IMR-90 (cell line): ENCODE data around the gene CTSO. TPM values are rescaled to one million over a fixed set of nuclear protein-coding genes. Genes with fewer than 3 reads are reported as not detected.

Experiments
- ATAC-seq: fragments of 200-7000 bp; cut with Tn5 transposase; 2 replicates; pipeline ENCODE4 v1.9.1; 2020; ENCODE audit warnings: low read depth, mild to moderate bottlenecking, moderate library complexity
- BruUV-seq: library from RNA; stranded (reverse); fragments of 400-500 nt; replicated peaks from 2 replicates; lab custom pipeline; 2021; lab: Mats Ljungman, UMichigan
- CTCF ChIA-PET: fragments of 300-600 bp; formaldehyde crosslinking; extraction: SDS; loops from one replicate; lab custom pipeline; 2021; ENCODE audit warnings: antibody characterized with exemption; lab: Yijun Ruan, JAX
- POLR2A ChIA-PET: fragments of 300-600 bp; sonication (Branson Sonifier 250); formaldehyde crosslinking; loops from one replicate; lab custom pipeline; 2022; ENCODE audit warnings: antibody characterized with exemption; ENCODE audit not compliant: unreplicated experiment; lab: Charles Lee
- DNase-seq: peaks from one replicate; pipeline ENCODE4 v3.0.0; 2013
- H2AFZ ChIP-seq: replicated peaks from 2 replicates; pipeline ENCODE3; 2013; ENCODE audit warnings: low read length, mild to moderate bottlenecking; ENCODE audit not compliant: poor library complexity
- H2AK5ac ChIP-seq: 2 replicates; pipeline ENCODE4 v1.6.1; 2013; ENCODE audit warnings: low read depth, low read length, inconsistent platforms
- H2AK9ac ChIP-seq: replicated peaks from 2 replicates; pipeline ENCODE3; 2013; ENCODE audit warnings: mild to moderate bottlenecking, low read depth, low read length, moderate library complexity; ENCODE audit not compliant: poor library complexity
- H2BK120ac ChIP-seq: 2 replicates; pipeline ENCODE4 v1.6.1; 2013; ENCODE audit warnings: low read depth, low read length, inconsistent platforms
- H2BK15ac ChIP-seq: 3 replicates; pipeline ENCODE4 v1.6.1; 2013; ENCODE audit warnings: low read depth, low read length, inconsistent platforms
- H2BK20ac ChIP-seq: 2 replicates; pipeline ENCODE4 v1.6.1; 2013; ENCODE audit warnings: low read depth, mild to moderate bottlenecking, inconsistent platforms, low read length, moderate library complexity
- H2BK5ac ChIP-seq: 2 replicates; pipeline ENCODE4 v1.6.1; 2013; ENCODE audit warnings: mild to moderate bottlenecking, low read depth, low read length, inconsistent platforms; ENCODE audit not compliant: poor library complexity, severe bottlenecking
- H3K14ac ChIP-seq: replicated peaks from 2 replicates; pipeline ENCODE4 v1.6.1; 2013; ENCODE audit warnings: low read depth, low read length, inconsistent platforms
- H3K18ac ChIP-seq: 2 replicates; pipeline ENCODE4 v1.6.1; 2013; ENCODE audit warnings: low read depth, low read length, control low read depth
- H3K23ac ChIP-seq: 2 replicates; pipeline ENCODE4 v1.6.1; 2013; ENCODE audit warnings: low read depth, low read length, inconsistent platforms
- H3K27ac ChIP-seq: 2 replicates; pipeline ENCODE4 v1.5.1; 2013; ENCODE audit warnings: mild to moderate bottlenecking, control low read depth, low read length; ENCODE audit not compliant: insufficient read depth
- H3K27me3 ChIP-seq: 2 replicates; pipeline ENCODE4 v1.6.1; 2013; ENCODE audit warnings: low read length; ENCODE audit not compliant: control insufficient read depth, insufficient read depth
- H3K36me3 ChIP-seq: 2 replicates; pipeline ENCODE4 v1.6.1; 2013; ENCODE audit warnings: low read length, mixed read lengths; ENCODE audit not compliant: control insufficient read depth, insufficient read depth
- H3K4ac ChIP-seq: 2 replicates; pipeline ENCODE4 v1.6.1; 2013; ENCODE audit warnings: low read depth, low read length, inconsistent platforms
- H3K4me1 ChIP-seq: 2 replicates; pipeline ENCODE4 v1.6.1; 2013; ENCODE audit warnings: low read length, mixed read lengths; ENCODE audit not compliant: control insufficient read depth, insufficient read depth
- H3K4me2 ChIP-seq: 2 replicates; pipeline ENCODE4 v1.6.1; 2013; ENCODE audit warnings: low read depth, mild to moderate bottlenecking, control low read depth, low read length, moderate library complexity
- H3K4me3 ChIP-seq: 2 replicates; pipeline ENCODE4 v1.5.1; 2013; ENCODE audit warnings: low read depth, mild to moderate bottlenecking, control low read depth, low read length, moderate library complexity; ENCODE audit not compliant: insufficient read depth
- H3K56ac ChIP-seq: 2 replicates; pipeline ENCODE4 v1.6.1; 2013; ENCODE audit warnings: low read length, inconsistent platforms; ENCODE audit not compliant: insufficient read depth; ENCODE audit errors: extremely low read depth
- H3K79me1 ChIP-seq, 2 experiments: 2 replicates each; pipeline ENCODE4 v1.6.1; 2013; ENCODE audit warnings: low read length in 2 of 2, inconsistent platforms in 1 of 2, low read depth in 1 of 2
- H3K9ac ChIP-seq: 2 replicates; pipeline ENCODE4 v1.6.1; 2013; ENCODE audit warnings: low read depth, low read length, control low read depth
- H3K9me1 ChIP-seq: 2 replicates; pipeline ENCODE4 v1.6.1; 2013; ENCODE audit warnings: low read length, inconsistent platforms; ENCODE audit not compliant: insufficient read depth
- H3K9me3 ChIP-seq: 2 replicates; pipeline ENCODE4 v1.6.1; 2013; ENCODE audit warnings: low read length; ENCODE audit not compliant: control insufficient read depth, insufficient read depth
- H4K20me1 ChIP-seq: 2 replicates; pipeline ENCODE4 v1.6.1; 2013; ENCODE audit warnings: low read length, inconsistent platforms; ENCODE audit not compliant: insufficient read depth
- H4K5ac ChIP-seq: 2 replicates; pipeline ENCODE4 v1.6.1; 2013; ENCODE audit warnings: mild to moderate bottlenecking, low read depth, low read length, control low read depth
- H4K8ac ChIP-seq, 2 experiments: 2 replicates each; pipeline ENCODE4 v1.6.1; 2013; ENCODE audit warnings: low read depth in 2 of 2, low read length in 2 of 2, control low read depth in 1 of 2, inconsistent platforms in 1 of 2
- H4K91ac ChIP-seq: 2 replicates; pipeline ENCODE4 v1.6.1; 2013; ENCODE audit warnings: low read depth, low read length, inconsistent platforms; ENCODE audit not compliant: insufficient read depth
- BHLHE40 ChIP-seq: fragments of 150-350 bp; IDR thresholded peaks from 2 replicates; pipeline ENCODE4 v1.6.1; 2016; ENCODE audit warnings: mild to moderate bottlenecking, low read depth, low read length
- CEBPB ChIP-seq: IDR thresholded peaks from 2 replicates; pipeline ENCODE4 v1.6.1; 2012; ENCODE audit warnings: low read depth, low read length, improper control_type of control experiment
- MAFK ChIP-seq: IDR thresholded peaks from 2 replicates; pipeline ENCODE4 v1.6.1; 2012; ENCODE audit warnings: low read depth, low read length, improper control_type of control experiment
- SMC3 ChIP-seq: fragments of 150-350 bp; IDR thresholded peaks from 2 replicates; pipeline ENCODE4 v1.6.1; 2016; ENCODE audit warnings: low read depth, mild to moderate bottlenecking, antibody characterized with exemption, low read length, moderate library complexity
- WGBS, 2 experiments: methylation state at CpG; one replicate each; pipeline versions ENCODE4 v1.1.5 to v1.1.7; 2013; ENCODE audit warnings: missing lambda C conversion rate in 2 of 2; ENCODE audit not compliant: insufficient read length in 1 of 2; ENCODE audit errors: extremely low coverage in 2 of 2; 5-methylcytosine and 5-hydroxymethylcytosine counted together
- dilution Hi-C: fragments of 300-500 bp; cut with HindIII; formaldehyde crosslinking; loops from one replicate; pipeline ENCODE4 v1.14.3; 2018; ENCODE audit warnings: low sequenced_read_pairs; ENCODE audit not compliant: unreplicated experiment
- in situ Hi-C: fragments of 300-500 bp; cut with MboI; formaldehyde crosslinking; loops from 3 replicates; pipeline ENCODE4 v1.14.3; 2019; ENCODE audit warnings: low sequenced_read_pairs, inconsistent platforms, mixed read lengths
- intact Hi-C: fragments of 100-400 bp; cut with micrococcal nuclease; formaldehyde crosslinking; loops from 2 replicates; pipeline ENCODE4 v1.10.0; 2022
- polyA plus RNA-seq, 3 experiments: library from polyadenylated mRNA; depleted of rRNA; stranded (reverse); fragments of >200 nt; gene quantifications; 2 replicates each; pipeline ENCODE4 v1.2.3, GENCODE V29; 2012; ENCODE audit warnings: low replicate concordance in 1 of 3
- total RNA-seq: library from RNA; depleted of rRNA; stranded (reverse); fragments of >200 nt; gene quantifications from 2 replicates; pipeline ENCODE4 v1.2.3, GENCODE V29; 2012
- TF ChIP-seq, protein P1 (sequence below): conservative IDR thresholded peaks from 2 replicates; pipeline ENCODE4 v1.5.1; 2012; ENCODE audit warnings: mild to moderate bottlenecking, low read depth, low read length, improper control_type of control experiment

Gene CTSO
- total and polyA plus RNA-seq, 2 of the 4 experiments (the other 2 are of a cell fraction), result 2.9 to 3.9 TPM

DNA sequence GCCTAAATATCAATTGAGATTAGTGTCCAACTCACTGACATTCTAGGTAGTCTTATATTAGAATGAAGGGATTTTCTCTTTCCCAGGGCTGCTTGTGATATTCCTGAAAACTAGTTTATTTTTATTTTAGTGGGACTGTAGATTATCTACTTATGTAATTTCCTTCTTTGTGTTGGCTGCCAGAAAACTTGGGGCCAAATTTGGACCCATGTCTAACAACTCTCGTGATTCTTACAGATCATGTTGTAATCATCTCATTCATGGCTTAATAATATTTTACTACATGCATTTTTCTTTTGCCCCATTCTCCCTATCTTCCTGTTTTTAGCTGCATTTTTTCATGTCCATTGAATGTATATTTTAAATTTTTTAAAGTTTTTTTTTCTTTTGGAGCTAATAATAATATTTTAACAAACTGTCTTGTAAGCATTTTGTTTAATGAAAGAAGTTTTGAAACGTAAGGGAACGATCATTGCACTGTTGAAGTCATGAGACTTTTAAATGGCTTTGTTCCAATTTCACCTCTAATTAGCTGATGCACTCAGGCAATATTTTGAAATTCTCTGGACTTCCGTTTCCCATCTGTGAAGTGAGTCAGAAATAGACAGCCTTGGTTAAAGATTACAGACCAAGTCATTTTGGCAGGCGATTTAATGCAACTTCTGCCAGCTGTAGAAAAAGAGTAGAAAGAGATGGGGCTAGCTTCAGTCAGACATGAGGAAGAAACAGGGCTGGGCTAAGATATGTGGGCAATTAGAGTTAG, 64.5 kb downstream of the CTSO start:
- Histone ChIP-seq H3K9ac (no peak overlapping the region), H2BK15ac (no peak overlapping the region), H3K79me1 (no peaks in the 10 kb centered on the region), H3K9me1 (no peaks in the 10 kb centered on the region), H3K23ac (no peak overlapping the region), H4K8ac (no peak overlapping the region), H3K56ac (no peak overlapping the region), H2AK9ac (no peak overlapping the region), H3K4ac (no peak overlapping the region), H3K36me3 (no peaks in the 10 kb centered on the region), H4K5ac (no peak overlapping the region), H2BK120ac (no peak overlapping the region), H3K4me3 (no peak overlapping the region), H2AK5ac (no peak overlapping the region), H4K91ac (no peak overlapping the region), H3K27me3 (no peaks in the 10 kb centered on the region), H3K9me3 (0 out of 2 replicates have a peak, but pooled peaks cover 2% of the 10 kb centered on the region), H2BK5ac (no peak overlapping the region), H3K14ac (no peak overlapping the region), H3K4me1 (no peaks in the 10 kb centered on the region), H2AFZ (no peak overlapping the region), H4K20me1 (no peaks in the 10 kb centered on the region), H3K18ac (no peak overlapping the region), H3K4me2 (no peak overlapping the region), H3K27ac (no peak overlapping the region), H2BK20ac (no peak overlapping the region)
- intact Hi-C loops, result no loop called here
- peak; percentile 89 for DNase-seq
- CTCF ChIA-PET, result interaction anchor here (1.3 kb wide), 1 partner anchor 9 kb away, joined by 3 read pairs; no protein-coding TSS in a partner anchor
- no TSS peak for BruUV-seq
- in situ Hi-C loops, result no loop called here
- 0% methylated on average over 1 of the region's 5 CpGs; no CpG with 5 or more reads in 1 of the 2 experiments for WGBS, 2 experiments
- ATAC-seq, result peak; percentile 73
- dilution Hi-C loops, result no loop called here
- POLR2A ChIA-PET, result no interaction called here
- TF ChIP-seq SMC3 (no peak), BHLHE40 (peak; percentile 13; the same call in 1 of the 2 replicates), MAFK (peak; percentile 65; the same call in 1 of the 2 replicates), CEBPB (peak; percentile 44; the same call in 1 of the 2 replicates)
- TF ChIP-seq, protein P1, sequence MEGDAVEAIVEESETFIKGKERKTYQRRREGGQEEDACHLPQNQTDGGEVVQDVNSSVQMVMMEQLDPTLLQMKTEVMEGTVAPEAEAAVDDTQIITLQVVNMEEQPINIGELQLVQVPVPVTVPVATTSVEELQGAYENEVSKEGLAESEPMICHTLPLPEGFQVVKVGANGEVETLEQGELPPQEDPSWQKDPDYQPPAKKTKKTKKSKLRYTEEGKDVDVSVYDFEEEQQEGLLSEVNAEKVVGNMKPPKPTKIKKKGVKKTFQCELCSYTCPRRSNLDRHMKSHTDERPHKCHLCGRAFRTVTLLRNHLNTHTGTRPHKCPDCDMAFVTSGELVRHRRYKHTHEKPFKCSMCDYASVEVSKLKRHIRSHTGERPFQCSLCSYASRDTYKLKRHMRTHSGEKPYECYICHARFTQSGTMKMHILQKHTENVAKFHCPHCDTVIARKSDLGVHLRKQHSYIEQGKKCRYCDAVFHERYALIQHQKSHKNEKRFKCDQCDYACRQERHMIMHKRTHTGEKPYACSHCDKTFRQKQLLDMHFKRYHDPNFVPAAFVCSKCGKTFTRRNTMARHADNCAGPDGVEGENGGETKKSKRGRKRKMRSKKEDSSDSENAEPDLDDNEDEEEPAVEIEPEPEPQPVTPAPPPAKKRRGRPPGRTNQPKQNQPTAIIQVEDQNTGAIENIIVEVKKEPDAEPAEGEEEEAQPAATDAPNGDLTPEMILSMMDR, result no peak
